ENCODE data around the gene MCC. TPM values are rescaled to one million over a fixed set of nuclear protein-coding genes. Genes with fewer than 3 reads are reported as not detected.

The MCC gene
- total RNA-seq, 1 donor from 2014 or later: 46.1 TPM

DNA sequence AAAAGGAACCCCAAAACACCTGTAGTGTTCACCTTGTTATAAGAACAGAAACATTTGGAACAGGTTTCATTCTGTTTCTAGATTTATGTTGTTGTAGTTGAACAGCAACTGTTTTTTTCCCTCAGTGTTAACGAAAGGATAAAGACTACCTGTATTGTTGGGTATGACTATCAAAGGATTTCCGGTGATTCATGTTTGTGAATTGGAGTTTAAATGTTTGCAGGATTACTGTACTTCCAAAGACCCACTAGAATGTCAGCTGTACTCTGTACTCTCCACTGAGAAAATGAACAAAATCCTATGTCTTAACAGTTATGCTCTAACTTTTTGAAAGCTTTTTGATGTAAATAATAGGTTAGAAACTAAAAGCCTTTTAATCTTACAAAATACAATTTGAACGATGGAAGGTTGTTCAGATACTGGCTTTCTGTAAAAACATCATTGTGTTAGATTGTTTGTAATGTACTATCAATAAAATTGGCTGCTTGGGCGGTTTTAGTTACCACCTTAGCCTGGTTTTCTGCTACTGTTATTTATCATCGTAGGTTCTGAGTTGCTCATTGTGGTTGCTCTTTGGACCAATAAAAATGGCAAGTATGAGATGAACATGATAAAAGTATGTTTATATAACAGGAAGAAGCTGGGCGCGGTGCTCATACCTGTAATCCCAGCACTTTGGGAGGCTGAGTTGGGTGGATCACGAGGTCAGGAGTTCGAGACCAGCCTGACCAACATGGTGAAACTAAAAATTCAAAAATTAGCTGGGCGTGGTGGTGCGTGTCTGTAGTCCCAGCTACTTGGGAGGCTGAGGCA, 467.6 kb downstream of the MCC start:
- Mint-ChIP-seq H3K9me3 (ENCODE audit: unreplicated experiment) (peaks cover 1% of the 10 kb centered on the region), H3K4me1 (ENCODE audit: low read depth, unreplicated experiment) (peaks cover 1% of the 10 kb centered on the region), H3K4me3 (ENCODE audit: unreplicated experiment) (no peak overlapping the region), H3K27ac (ENCODE audit: unreplicated experiment) (no peak overlapping the region), H3K36me3 (ENCODE audit: unreplicated experiment) (no peaks in the 10 kb centered on the region), H3K27me3 (ENCODE audit: unreplicated experiment) (peaks cover 4% of the 10 kb centered on the region)
- no peak for TF ChIP-seq CTCF (IDR thresholded peaks at IDR 0.05; ENCODE audit: partially characterized antibody, unreplicated experiment)
- no peak for DNase-seq

DNA sequence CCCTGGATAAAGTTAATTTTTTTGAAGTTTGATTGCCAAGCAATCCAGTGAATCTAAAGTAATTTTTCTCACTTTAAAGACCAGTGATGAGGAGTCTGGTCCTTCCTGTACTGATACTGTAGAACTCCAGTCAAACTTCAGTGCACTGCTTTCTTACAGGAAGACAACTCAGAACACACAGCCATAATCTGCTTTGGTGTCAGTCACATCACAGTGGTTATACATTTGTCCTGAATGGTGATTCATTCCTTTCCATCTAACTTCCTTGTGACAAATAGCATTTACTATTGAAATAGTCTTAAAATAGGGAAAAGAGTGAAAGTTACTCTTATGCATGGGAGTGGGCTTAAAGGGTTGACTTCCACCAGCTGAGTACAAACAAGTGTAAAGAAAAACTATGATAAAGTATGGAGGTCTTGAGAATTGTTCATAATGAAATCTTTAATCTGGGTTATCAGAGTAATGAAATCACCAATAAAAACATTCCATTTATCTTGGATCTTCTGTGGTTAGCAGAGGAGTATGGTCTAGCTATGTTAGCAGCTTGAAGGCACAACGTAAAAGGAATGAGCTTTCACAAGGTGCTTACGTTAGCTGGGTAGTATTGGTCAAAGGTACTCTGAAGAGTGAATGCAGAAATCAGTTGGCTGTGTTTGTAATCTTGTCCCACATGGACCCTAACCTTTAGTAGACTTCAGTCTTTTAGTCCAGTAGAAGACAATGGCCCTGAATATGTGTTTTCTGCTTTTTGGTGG, 470.2 kb downstream of the MCC start:
- H3K9me3 Mint-ChIP-seq (ENCODE audit: unreplicated experiment): no peaks in the 10 kb centered on the region
- no peak overlapping the region for H3K4me3 Mint-ChIP-seq (ENCODE audit: unreplicated experiment)
- H3K27me3 Mint-ChIP-seq (ENCODE audit: unreplicated experiment): peaks cover 2% of the 10 kb centered on the region
- H3K4me1 Mint-ChIP-seq (ENCODE audit: low read depth, unreplicated experiment): peaks cover 3% of the 10 kb centered on the region
- no peak for DNase-seq
- H3K27ac Mint-ChIP-seq (ENCODE audit: unreplicated experiment): no peak overlapping the region
- no peaks in the 10 kb centered on the region for H3K36me3 Mint-ChIP-seq (ENCODE audit: unreplicated experiment)
- TF ChIP-seq CTCF (IDR thresholded peaks at IDR 0.05; ENCODE audit: partially characterized antibody, unreplicated experiment): no peak

- no peaks in the 10 kb centered on the region for H3K9me3 Mint-ChIP-seq (ENCODE audit: unreplicated experiment)
- H3K27ac Mint-ChIP-seq (ENCODE audit: unreplicated experiment): no peak overlapping the region
- DNase-seq: no peak
- no peak overlapping the region for H3K4me3 Mint-ChIP-seq (ENCODE audit: unreplicated experiment)
- H3K4me1 Mint-ChIP-seq (ENCODE audit: low read depth, unreplicated experiment): no peaks in the 10 kb centered on the region
- no peaks in the 10 kb centered on the region for H3K36me3 Mint-ChIP-seq (ENCODE audit: unreplicated experiment)
- TF ChIP-seq CTCF (IDR thresholded peaks at IDR 0.05; ENCODE audit: partially characterized antibody, unreplicated experiment): no peak
- H3K27me3 Mint-ChIP-seq (ENCODE audit: unreplicated experiment): no peaks in the 10 kb centered on the region
Observed at GRCh38 chr5:113005454-113005853, 482.8 kb downstream of the MCC start.

GRCh38 chr5:113003763-113004162, 484.5 kb downstream of the MCC start:
- Mint-ChIP-seq H3K4me3 (ENCODE audit: unreplicated experiment) (no peak overlapping the region), H3K9me3 (ENCODE audit: unreplicated experiment) (no peaks in the 10 kb centered on the region), H3K27ac (ENCODE audit: unreplicated experiment) (no peak overlapping the region), H3K36me3 (ENCODE audit: unreplicated experiment) (no peaks in the 10 kb centered on the region), H3K4me1 (ENCODE audit: low read depth, unreplicated experiment) (no peaks in the 10 kb centered on the region), H3K27me3 (ENCODE audit: unreplicated experiment) (no peaks in the 10 kb centered on the region)
- TF ChIP-seq CTCF (IDR thresholded peaks at IDR 0.05; ENCODE audit: partially characterized antibody, unreplicated experiment): no peak
- DNase-seq: no peak

GRCh38 chr5:113002423-113002822, 485.8 kb downstream of the MCC start:
- Mint-ChIP-seq H3K4me1 (ENCODE audit: low read depth, unreplicated experiment) (no peaks in the 10 kb centered on the region), H3K4me3 (ENCODE audit: unreplicated experiment) (no peak overlapping the region), H3K27ac (ENCODE audit: unreplicated experiment) (no peak overlapping the region), H3K27me3 (ENCODE audit: unreplicated experiment) (no peaks in the 10 kb centered on the region), H3K9me3 (ENCODE audit: unreplicated experiment) (no peaks in the 10 kb centered on the region), H3K36me3 (ENCODE audit: unreplicated experiment) (no peaks in the 10 kb centered on the region)
- no peak for DNase-seq
- TF ChIP-seq CTCF (IDR thresholded peaks at IDR 0.05; ENCODE audit: partially characterized antibody, unreplicated experiment): no peak
